ENCODE measurements around the gene PRR7. TPM values are rescaled to one million over a fixed set of nuclear protein-coding genes. Genes with fewer than 3 reads are reported as not detected.

Gene PRR7
- total RNA-seq, 1 donor from 2014 or later: 5.5 TPM

DNA sequence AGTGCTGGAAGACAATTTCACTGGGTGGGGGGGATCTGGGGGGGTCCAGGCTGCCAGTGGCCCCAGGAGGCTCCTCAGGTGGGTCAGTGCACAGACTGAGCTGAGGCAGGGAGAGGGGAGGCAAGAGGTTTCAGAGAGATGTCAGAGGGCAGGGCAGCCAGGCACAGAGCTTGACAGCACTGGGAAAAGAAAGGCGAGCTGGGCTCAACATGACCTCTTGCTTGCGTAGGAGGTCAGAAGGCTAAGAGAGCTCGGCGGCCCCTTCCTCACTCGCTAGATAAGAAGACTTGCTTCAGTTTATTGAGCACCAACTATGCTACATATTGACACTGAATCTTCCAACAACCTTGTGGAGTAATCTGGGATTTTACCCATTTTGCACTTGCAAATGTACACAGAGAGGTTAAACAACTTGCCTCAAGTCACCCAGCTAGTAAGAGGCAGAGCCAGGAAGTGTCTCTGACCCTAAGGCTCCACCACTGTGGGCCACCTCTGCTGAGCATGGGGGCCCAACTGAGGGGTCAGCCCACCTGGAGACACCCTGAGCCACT lies 47.3 kb downstream of the PRR7 start:
- H3K4me1 Mint-ChIP-seq (ENCODE audit: low read depth): peaks cover 69% of the 10 kb centered on the region
- TF ChIP-seq CTCF (IDR thresholded peaks at IDR 0.05): no peak
- no peak for DNase-seq (ENCODE audit: low spot score)
- H3K27ac Mint-ChIP-seq (ENCODE audit: unreplicated experiment): peak overlapping the region; percentile 91
- peak overlapping the region; percentile 89 for H3K4me3 Mint-ChIP-seq (ENCODE audit: unreplicated experiment)
- H3K36me3 Mint-ChIP-seq (ENCODE audit: low read depth): peaks cover 20% of the 10 kb centered on the region
- H3K9me3 Mint-ChIP-seq (ENCODE audit: low read depth): no peaks in the 10 kb centered on the region
- H3K27me3 Mint-ChIP-seq (ENCODE audit: low read depth): no peaks in the 10 kb centered on the region

- Mint-ChIP-seq H3K27ac (ENCODE audit: unreplicated experiment) (peak overlapping the region; percentile 91), H3K4me3 (ENCODE audit: unreplicated experiment) (peak overlapping the region; percentile 89), H3K36me3 (ENCODE audit: low read depth) (peaks cover 19% of the 10 kb centered on the region), H3K4me1 (ENCODE audit: low read depth) (peaks cover 73% of the 10 kb centered on the region), H3K27me3 (ENCODE audit: low read depth) (no peaks in the 10 kb centered on the region), H3K9me3 (ENCODE audit: low read depth) (no peaks in the 10 kb centered on the region)
- TF ChIP-seq CTCF (IDR thresholded peaks at IDR 0.05): peak; percentile 78
- DNase-seq (ENCODE audit: low spot score): no peak
These were observed 48.0 kb downstream of the PRR7 start for GRCh38 chr5:177494346-177495195.

DNA sequence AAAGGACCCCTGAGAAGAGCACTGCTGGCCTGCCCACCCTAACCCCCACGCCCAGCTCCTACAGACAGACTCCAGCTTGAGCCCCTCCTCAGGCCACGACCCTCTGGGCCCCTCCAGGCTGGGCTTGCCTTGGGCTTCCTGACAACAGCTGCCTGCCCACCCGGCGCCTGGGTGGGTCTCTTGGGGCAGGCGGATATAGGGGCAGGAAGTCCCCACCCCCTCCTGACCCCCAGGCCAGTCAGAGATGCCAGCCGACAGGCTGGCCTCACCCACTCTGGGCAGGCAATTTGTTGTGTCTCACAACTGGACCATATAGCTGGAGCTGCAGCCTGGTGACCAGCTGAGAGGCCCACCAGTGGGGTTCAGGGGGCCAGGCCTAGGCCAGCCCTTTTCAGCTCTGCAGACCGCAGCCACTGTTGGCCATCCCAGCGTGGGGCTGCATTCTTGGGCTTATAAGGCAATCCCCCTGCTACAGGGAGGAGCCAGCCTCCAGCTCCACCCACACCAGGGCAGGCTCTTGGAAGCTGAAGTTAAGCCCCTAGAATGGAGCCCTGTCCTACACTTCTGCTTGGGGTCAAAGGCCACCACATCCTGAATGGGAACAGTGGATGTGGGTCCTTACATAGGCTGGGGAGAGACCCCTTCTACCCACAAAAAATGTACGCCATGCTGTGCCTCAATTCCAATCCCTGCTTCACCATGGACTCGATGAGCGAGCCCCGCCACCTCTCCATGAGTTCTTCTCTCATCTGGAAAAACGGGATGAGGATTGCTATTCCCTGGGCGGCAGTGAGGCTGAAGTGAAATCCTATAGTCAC lies 48.8 kb downstream of the PRR7 start:
- Mint-ChIP-seq H3K9me3 (ENCODE audit: low read depth) (no peaks in the 10 kb centered on the region), H3K27ac (ENCODE audit: unreplicated experiment) (peak overlapping the region; percentile 91), H3K27me3 (ENCODE audit: low read depth) (no peaks in the 10 kb centered on the region), H3K4me1 (ENCODE audit: low read depth) (peaks cover 76% of the 10 kb centered on the region), H3K4me3 (ENCODE audit: unreplicated experiment) (peak overlapping the region; percentile 89), H3K36me3 (ENCODE audit: low read depth) (peaks cover 15% of the 10 kb centered on the region)
- peak; percentile 48 for TF ChIP-seq CTCF (IDR thresholded peaks at IDR 0.05)
- DNase-seq (ENCODE audit: low spot score): no peak

DNA sequence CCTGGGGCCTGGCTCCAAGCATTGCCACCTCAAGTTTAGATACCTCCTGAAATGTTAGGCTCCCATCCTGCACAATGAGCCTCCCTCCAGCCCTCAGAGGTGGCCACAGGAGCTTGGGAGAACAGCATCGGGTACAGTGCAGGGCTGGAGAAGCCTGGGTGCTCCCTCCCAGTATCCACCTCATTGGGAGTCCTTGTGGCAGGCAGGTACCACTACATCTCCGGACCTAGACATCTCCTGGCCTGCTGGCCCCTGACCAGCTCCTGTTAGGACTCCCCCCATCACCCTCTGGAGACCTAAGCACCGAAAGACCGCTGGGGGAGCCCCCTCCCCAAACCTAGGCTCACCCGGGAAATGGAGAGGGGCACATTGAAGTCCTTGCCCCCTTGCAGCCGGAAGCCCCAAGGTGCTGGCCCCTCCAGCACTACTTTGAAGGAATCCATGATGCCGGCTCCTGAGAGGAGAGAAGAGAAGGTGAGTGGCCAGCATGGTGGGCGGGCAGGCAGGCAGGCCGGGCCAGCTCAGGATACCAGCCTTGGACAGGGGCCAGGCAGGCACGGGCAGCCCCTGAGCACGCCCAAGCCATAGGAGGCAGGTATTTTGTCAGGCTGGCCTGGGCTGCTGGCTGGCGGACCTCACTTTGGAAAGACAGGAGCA lies 49.6 kb downstream of the PRR7 start:
- Mint-ChIP-seq H3K27me3 (ENCODE audit: low read depth) (no peaks in the 10 kb centered on the region), H3K9me3 (ENCODE audit: low read depth) (no peaks in the 10 kb centered on the region), H3K4me1 (ENCODE audit: low read depth) (peaks cover 73% of the 10 kb centered on the region), H3K4me3 (ENCODE audit: unreplicated experiment) (peak overlapping the region; percentile 89), H3K27ac (ENCODE audit: unreplicated experiment) (peak overlapping the region; percentile 91), H3K36me3 (ENCODE audit: low read depth) (peaks cover 12% of the 10 kb centered on the region)
- no peak for DNase-seq (ENCODE audit: low spot score)
- peak; percentile 70 for TF ChIP-seq CTCF (IDR thresholded peaks at IDR 0.05)

All from chondrocyte (in vitro differentiated cells).